HepG2 (cell line): ENCODE data around the gene SEH1L.

Experiments
- BRCA1 ChIP-seq: sonication (generic); formaldehyde crosslinking; IDR thresholded peaks from 2 replicates; pipeline ENCODE4 v1.4.0; 2020; ENCODE audit warnings: missing genetic modification reagents
- CTCF ChIP-seq: sonication (generic); formaldehyde crosslinking; IDR thresholded peaks from 2 replicates; pipeline ENCODE4 v1.5.0; 2020; ENCODE audit warnings: mild to moderate bottlenecking, missing genetic modification reagents, moderate library complexity
- EZH2 ChIP-seq: conservative IDR thresholded peaks from 2 replicates; pipeline ENCODE4 v1.6.1; 2012; ENCODE audit warnings: mild to moderate bottlenecking, low read depth, low read length, moderate library complexity
- MAFF ChIP-seq: IDR thresholded peaks from 2 replicates; pipeline ENCODE4 v1.6.1; 2011; ENCODE audit warnings: low read depth, low read length, improper control_type of control experiment
- MAFK ChIP-seq, 2 experiments: IDR thresholded peaks in 1 of 2; conservative IDR thresholded peaks in 1 of 2; 2 replicates each; pipeline ENCODE4 v1.6.1; 2011; ENCODE audit warnings: improper control_type of control experiment in 2 of 2, low read length in 2 of 2
- NFYB ChIP-seq: sonication (generic); formaldehyde crosslinking; IDR thresholded peaks from 2 replicates; pipeline ENCODE4 v1.4.0; 2020; ENCODE audit warnings: missing genetic modification reagents
- REST ChIP-seq, 2 experiments: IDR thresholded peaks; 2 replicates each; pipeline ENCODE4 v1.6.1; 2011 to 2012; ENCODE audit warnings: low read length in 2 of 2, borderline replicate concordance in 1 of 2, low read depth in 1 of 2, mild to moderate bottlenecking in 1 of 2, moderate library complexity in 1 of 2
- ZBTB49 ChIP-seq: sonication (generic); formaldehyde crosslinking; IDR thresholded peaks from 2 replicates; pipeline ENCODE4 v1.4.0; 2020; ENCODE audit warnings: missing genetic modification reagents, borderline replicate concordance
- ZFP1 ChIP-seq: IDR thresholded peaks from 2 replicates; pipeline ENCODE4 v1.6.1; 2016
- ZHX1 ChIP-seq: sonication (generic); formaldehyde crosslinking; IDR thresholded peaks from 2 replicates; pipeline ENCODE4 v1.8.1; 2022; ENCODE audit warnings: low read depth, mild to moderate bottlenecking, missing genetic modification reagents
- ZNF24 ChIP-seq: fragments of 450-650 bp; IDR thresholded peaks from 2 replicates; pipeline ENCODE4 v1.6.1; 2017; ENCODE audit warnings: antibody characterized with exemption, mild to moderate bottlenecking
- ZNF280B ChIP-seq: sonication (generic); formaldehyde crosslinking; IDR thresholded peaks from 2 replicates; pipeline ENCODE4 v1.5.0; 2020; ENCODE audit warnings: missing genetic modification reagents, mild to moderate bottlenecking, borderline replicate concordance
- ZNF563 ChIP-seq: sonication (generic); formaldehyde crosslinking; IDR thresholded peaks from 2 replicates; pipeline ENCODE4 v1.8.0; 2022; ENCODE audit warnings: mild to moderate bottlenecking, moderate library complexity, missing genetic modification reagents
- ZNF784 ChIP-seq: sonication (generic); formaldehyde crosslinking; IDR thresholded peaks from 2 replicates; pipeline ENCODE4 v1.5.1; 2020; ENCODE audit warnings: missing genetic modification reagents, mild to moderate bottlenecking, borderline replicate concordance

GRCh38 chr18:12960395-12960794 lies 12.6 kb downstream of the SEH1L start:
- TF ChIP-seq ZHX1 (CRISPR knock-in tag) (no peak), BRCA1 (CRISPR knock-in tag) (no peak), ZNF563 (CRISPR knock-in tag) (no peak), ZNF280B (CRISPR knock-in tag) (no peak), CTCF (CRISPR knock-in tag) (no peak), ZBTB49 (CRISPR knock-in tag) (no peak), ZFP1 (CRISPR knock-in tag) (no peak), REST (IDR thresholded peaks at IDR 0.05; ENCODE audit: borderline replicate concordance in 1 of 2, low read depth in 1 of 2, low read length in 2 of 2) (no peak), ZNF784 (CRISPR knock-in tag) (no peak), MAFF (no peak), EZH2 (no peak), NFYB (no peak), ZNF24 (no peak), MAFK (conservative IDR thresholded peaks at IDR 0.05 in 1 of 2, IDR thresholded peaks at IDR 0.05 in 1 of 2; ENCODE audit: low read length in 2 of 2) (no peak)
